IPS-15b (cell line): Measurements from ENCODE around the gene SREBF2.

Source experiments
- H3K27me3 ChIP-seq: one replicate; pipeline ENCODE4 v1.6.1; 2013; ENCODE audit warnings: low read length; ENCODE audit not compliant: control insufficient read depth, insufficient read depth
- H3K36me3 ChIP-seq: one replicate; pipeline ENCODE4 v1.6.1; 2013; ENCODE audit warnings: low read length; ENCODE audit not compliant: control insufficient read depth, insufficient read depth
- H3K4me1 ChIP-seq: one replicate; pipeline ENCODE4 v1.6.1; 2013; ENCODE audit warnings: mild to moderate bottlenecking, low read length; ENCODE audit not compliant: control insufficient read depth, insufficient read depth
- H3K4me3 ChIP-seq: one replicate; pipeline ENCODE4 v1.5.1; 2013; ENCODE audit warnings: low read depth, low read length
- H3K9ac ChIP-seq: one replicate; pipeline ENCODE4 v1.6.1; 2013; ENCODE audit warnings: low read depth, mild to moderate bottlenecking, low read length
- H3K9me3 ChIP-seq: one replicate; pipeline ENCODE4 v1.6.1; 2013; ENCODE audit warnings: mild to moderate bottlenecking, low read length; ENCODE audit not compliant: control insufficient read depth, insufficient read depth

Gene SREBF2

DNA sequence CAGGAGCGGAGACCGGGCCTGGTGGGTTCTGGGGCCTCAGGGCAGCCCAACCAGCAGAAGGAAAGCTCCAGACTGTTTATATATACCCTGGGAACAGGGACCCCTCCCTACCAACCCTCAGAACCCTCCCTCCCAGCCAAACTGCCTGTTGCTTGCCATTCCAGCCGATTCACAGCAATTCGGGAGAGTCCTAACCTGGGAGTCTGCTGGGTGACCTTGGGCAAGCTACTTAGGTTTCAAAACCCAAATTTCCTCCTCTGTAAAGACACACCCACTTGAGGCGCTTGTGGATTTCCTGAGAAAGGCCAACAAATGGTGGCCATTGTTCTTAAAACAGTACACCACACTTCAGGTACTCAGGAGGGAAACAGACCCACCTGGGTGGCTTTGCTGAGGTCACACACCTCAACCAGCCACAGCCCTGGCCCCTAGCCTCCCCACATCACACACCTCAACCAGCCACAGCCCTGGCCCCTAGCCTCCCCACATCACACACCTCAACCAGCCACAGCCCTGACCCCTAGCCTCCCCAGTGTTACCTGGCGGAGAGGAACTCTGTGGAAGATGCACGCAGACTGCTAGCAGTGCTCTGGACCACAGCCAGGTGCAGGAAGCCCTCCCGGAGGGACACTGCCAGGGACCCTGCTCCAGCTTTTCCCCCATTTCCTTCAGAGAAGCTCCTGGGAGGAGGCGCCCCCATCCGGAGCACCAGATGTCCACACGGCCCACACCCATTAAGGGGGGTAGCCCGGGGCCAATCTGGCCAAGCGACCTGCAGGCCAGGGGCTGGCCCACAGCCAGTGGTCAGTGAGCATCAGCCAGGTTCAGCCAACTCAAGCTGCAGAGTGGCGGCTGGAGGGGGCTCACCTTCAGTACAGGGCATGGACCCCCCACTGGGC lies 75.8 kb downstream of the SREBF2 start:
- peaks cover 54% of the 10 kb centered on the region for H3K27me3 ChIP-seq

DNA sequence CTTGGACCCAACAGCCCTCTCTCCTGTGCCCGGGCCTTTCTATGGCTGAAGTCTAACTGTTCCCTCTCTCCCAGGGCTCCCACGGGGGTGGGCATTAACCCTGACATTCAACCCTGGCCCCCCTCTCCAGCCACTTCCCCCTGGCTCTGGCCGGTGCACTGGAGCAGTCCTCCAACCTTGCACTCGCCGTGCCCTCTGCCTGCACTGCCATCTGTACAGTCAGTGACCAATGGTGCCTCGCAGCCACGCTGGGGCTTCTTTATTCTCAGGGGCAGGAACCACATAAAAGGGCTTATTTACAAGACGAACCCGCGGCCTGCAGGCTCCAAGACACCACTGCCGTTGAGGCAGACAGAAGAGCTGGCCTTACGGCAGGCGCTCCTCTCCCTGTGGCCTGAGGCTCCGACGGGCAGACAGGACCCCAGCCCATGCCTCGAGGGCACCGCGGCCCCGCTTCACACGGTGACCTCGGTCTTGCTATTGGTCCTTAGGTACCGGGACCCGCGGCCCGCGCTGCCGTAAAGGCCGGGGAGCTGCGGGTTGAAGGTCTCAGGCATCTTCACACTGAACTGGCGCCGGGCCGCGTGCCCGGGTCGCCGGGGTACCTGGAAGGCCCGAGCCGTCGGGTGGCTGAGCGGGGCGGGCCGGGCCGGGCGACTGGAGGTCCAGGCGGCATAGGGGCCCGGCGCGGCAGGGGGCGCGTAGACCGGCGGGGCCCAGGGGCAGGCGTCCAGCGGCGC lies 76.6 kb downstream of the SREBF2 start:
- H3K4me3 ChIP-seq = peak overlapping the region; percentile 13
- no peaks in the 10 kb centered on the region for H3K9me3 ChIP-seq
- peaks cover 14% of the 10 kb centered on the region for H3K36me3 ChIP-seq
- H3K9ac ChIP-seq = no peak overlapping the region
- peaks cover 57% of the 10 kb centered on the region for H3K27me3 ChIP-seq
- H3K4me1 ChIP-seq = no peaks in the 10 kb centered on the region

More for the DNA sequence above, 75.8 kb downstream of the SREBF2 start:
- Histone ChIP-seq H3K9me3 (no peaks in the 10 kb centered on the region), H3K36me3 (peaks cover 22% of the 10 kb centered on the region), H3K9ac (no peak overlapping the region), H3K4me1 (no peaks in the 10 kb centered on the region), H3K4me3 (peak overlapping the region; percentile 13)

- Histone ChIP-seq H3K27me3 (peaks cover 64% of the 10 kb centered on the region), H3K4me1 (no peaks in the 10 kb centered on the region), H3K4me3 (peak overlapping the region; percentile 13), H3K36me3 (peaks cover 6% of the 10 kb centered on the region), H3K9me3 (no peaks in the 10 kb centered on the region), H3K9ac (no peak overlapping the region)
These were observed 77.4 kb downstream of the SREBF2 start for GRCh38 chr22:41910050-41911000.

- no peak overlapping the region for H3K4me3 ChIP-seq
- no peak overlapping the region for H3K9ac ChIP-seq
- H3K27me3 ChIP-seq = peaks cover 72% of the 10 kb centered on the region
- H3K9me3 ChIP-seq = no peaks in the 10 kb centered on the region
- H3K36me3 ChIP-seq = peaks cover 3% of the 10 kb centered on the region
- no peaks in the 10 kb centered on the region for H3K4me1 ChIP-seq
These were observed 78.2 kb downstream of the SREBF2 start for GRCh38 chr22:41911001-41911611.

- peak overlapping the region; percentile 4 for H3K4me3 ChIP-seq
- no peak overlapping the region for H3K9ac ChIP-seq
- H3K9me3 ChIP-seq = no peaks in the 10 kb centered on the region
- peaks cover 85% of the 10 kb centered on the region for H3K27me3 ChIP-seq
- H3K36me3 ChIP-seq = no peaks in the 10 kb centered on the region
- no peaks in the 10 kb centered on the region for H3K4me1 ChIP-seq
These were observed 79.6 kb downstream of the SREBF2 start for GRCh38 chr22:41912338-41913039.

DNA sequence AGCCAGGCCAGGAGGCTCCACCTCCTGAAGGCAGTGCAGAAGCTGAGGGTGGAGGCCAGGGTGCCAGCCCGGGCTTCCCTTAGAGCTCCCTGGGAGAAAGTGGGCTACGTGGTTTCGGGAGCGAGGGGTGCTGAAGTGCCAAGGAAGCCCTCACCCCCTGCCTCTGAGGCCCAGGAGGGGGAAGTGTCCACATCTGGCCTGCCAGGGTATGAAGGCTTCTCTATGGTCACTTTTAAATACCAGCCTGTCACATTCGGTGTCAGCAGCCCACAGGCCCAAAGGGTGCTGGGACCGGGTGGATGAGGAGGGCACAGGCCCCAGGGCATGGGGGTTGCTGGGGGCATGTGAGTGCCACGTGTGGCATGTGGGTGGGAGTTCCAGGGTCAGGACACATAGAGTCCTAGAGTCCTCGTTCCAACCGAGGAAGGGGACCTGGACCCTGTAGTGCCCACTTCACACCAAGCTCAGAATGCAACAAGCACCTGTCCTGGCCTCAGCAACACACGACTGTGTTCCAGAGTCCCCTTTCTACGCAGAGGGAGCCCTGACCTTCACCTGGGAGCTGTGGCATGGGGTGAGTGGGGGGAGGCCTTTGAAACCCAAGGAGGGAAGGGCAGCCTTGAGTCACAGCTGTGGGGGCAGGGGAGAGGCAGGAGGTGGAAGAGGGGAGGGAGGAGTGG lies 80.3 kb downstream of the SREBF2 start:
- H3K9ac ChIP-seq = no peak overlapping the region
- peak overlapping the region; percentile 43 for H3K4me3 ChIP-seq
- no peaks in the 10 kb centered on the region for H3K9me3 ChIP-seq
- H3K4me1 ChIP-seq = no peaks in the 10 kb centered on the region
- H3K27me3 ChIP-seq = peaks cover 87% of the 10 kb centered on the region
- no peaks in the 10 kb centered on the region for H3K36me3 ChIP-seq

- Histone ChIP-seq H3K27me3 (peaks cover 88% of the 10 kb centered on the region), H3K4me3 (peak overlapping the region; percentile 37), H3K4me1 (no peaks in the 10 kb centered on the region), H3K9ac (no peak overlapping the region), H3K36me3 (no peaks in the 10 kb centered on the region), H3K9me3 (no peaks in the 10 kb centered on the region)
These were observed 81.1 kb downstream of the SREBF2 start for GRCh38 chr22:41913842-41914534.

GRCh38 chr22:41914611-41915034 lies 81.7 kb downstream of the SREBF2 start:
- H3K9me3 ChIP-seq = no peaks in the 10 kb centered on the region
- H3K4me3 ChIP-seq = peak overlapping the region; percentile 30
- H3K9ac ChIP-seq = no peak overlapping the region
- peaks cover 88% of the 10 kb centered on the region for H3K27me3 ChIP-seq
- no peaks in the 10 kb centered on the region for H3K4me1 ChIP-seq
- H3K36me3 ChIP-seq = no peaks in the 10 kb centered on the region

GRCh38 chr22:41915035-41915785 lies 82.3 kb downstream of the SREBF2 start, which contains the start of gene SHISA8:
Gene SHISA8, minus strand, starts transcription at chr22:41915074. Its CDS starts 407 bp downstream, at chr22:41914667.
- peaks cover 87% of the 10 kb centered on the region for H3K27me3 ChIP-seq
- H3K9me3 ChIP-seq = no peaks in the 10 kb centered on the region
- H3K9ac ChIP-seq = peak within 1 kb of the TSS; percentile 37
- H3K36me3 ChIP-seq = no peaks in the 10 kb centered on the region
- no peaks in the 10 kb centered on the region for H3K4me1 ChIP-seq
- peak within 1 kb of the TSS; percentile 61 for H3K4me3 ChIP-seq
